ENCODE data around the gene IFNA17. TPM values are rescaled to one million over a fixed set of nuclear protein-coding genes. Genes with fewer than 3 reads are reported as not detected.
"Not testable (repeated sequence)": the region's sequence is repeated elsewhere in the genome, so short reads cannot be mapped to it uniquely, and the experiment has no call there.

The IFNA17 gene
- total and polyA plus RNA-seq, 7 donors, result not detected

DNA sequence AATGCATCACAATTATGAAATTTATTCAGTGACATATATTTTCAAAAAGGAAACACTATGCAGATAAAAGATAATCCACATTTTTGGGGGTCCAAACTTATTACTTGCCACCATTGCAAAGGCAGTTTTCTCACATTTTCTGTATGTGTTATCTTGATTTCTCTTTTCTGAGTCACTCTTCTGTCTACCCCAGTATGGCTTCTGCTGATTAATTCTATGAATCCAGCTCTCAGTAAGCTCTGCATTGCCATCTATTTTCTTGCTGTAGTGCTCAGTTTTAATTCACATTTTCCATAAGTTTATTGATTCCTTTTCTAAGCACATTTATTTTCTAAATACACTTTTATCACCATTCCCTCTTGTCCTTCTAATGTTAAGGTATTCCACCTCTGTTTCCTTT is 22.8 kb downstream of the IFNA17 start:
- intact Hi-C loops (cut with DNase I), result no loop called here
- Histone ChIP-seq H3K4me3 (no peak overlapping the region), H3K27me3 (no peaks in the 10 kb centered on the region), H3K27ac (no peak overlapping the region), H3K36me3 (no peaks in the 10 kb centered on the region), H3K4me1 (no peaks in the 10 kb centered on the region), H3K9me3 (no peaks in the 10 kb centered on the region)
- no peak for TF ChIP-seq POLR2AphosphoS5 (IDR thresholded peaks at IDR 0.05)
- TF ChIP-seq CTCF (IDR thresholded peaks at IDR 0.05), result no peak
- TF ChIP-seq EP300 (IDR thresholded peaks at IDR 0.05), result no peak
- TF ChIP-seq POLR2A (IDR thresholded peaks at IDR 0.05), result no peak
- no peak for DNase-seq

- H3K4me1 ChIP-seq; H3K27ac ChIP-seq; H3K36me3 ChIP-seq; H3K4me3 ChIP-seq; intact Hi-C loops (cut with DNase I); H3K9me3 ChIP-seq; H3K27me3 ChIP-seq; DNase-seq: not testable (repeated sequence)
- whole genome bisulfite sequencing, 2 donors, result 57 to 78% methylated on average over 4 of the region's 4 CpGs
Observed at GRCh38 chr9:21202105-21202504, 25.9 kb downstream of the IFNA17 start, which contains the start of gene IFNA7. Gene IFNA7 (minus strand): TSS chr9:21202205. CDS start chr9:21202165, 40 bp downstream.

DNA sequence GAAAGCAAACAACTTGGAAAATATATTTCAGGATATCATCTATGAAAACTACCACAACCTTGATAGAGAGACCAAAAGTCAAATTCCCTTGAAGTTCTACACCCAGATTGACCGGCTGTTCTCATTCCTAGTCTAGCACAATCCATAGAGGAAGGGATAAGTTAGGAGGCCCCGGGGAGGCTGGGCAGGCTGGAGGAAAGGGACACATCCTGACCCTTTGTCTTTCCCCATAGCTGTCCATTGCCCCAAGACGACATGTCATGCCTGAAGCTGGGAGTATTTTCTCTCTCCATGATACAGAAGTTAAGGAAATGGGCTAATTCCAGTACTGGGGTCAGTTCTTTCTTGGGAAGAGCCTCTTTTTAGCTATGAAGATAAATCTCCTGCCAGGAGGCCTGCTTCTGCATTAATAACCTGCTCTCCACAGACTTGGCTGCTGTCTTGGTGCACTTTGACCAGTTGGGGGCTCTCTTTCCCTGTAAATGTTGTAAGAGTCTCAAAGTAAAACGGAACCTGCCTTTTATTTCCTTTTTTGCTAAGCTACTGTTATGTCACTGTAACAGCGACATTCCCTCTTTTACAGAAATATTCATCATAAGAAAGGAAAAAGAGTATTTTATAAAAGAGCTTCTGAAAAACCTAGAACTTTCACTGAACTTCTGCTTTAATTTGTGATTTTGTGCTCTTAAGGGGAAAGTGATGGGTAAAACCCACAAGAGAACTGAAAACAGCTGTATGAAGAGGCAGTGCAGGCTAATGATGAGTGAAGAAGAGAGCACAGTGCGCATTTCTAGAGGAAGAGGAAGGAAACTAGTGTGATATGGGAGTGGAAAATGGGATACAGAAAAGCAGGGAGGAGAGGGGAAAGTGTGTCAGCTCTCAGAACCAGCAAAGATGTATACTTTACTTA is 32.9 kb downstream of the IFNA17 start:
- DNase-seq; H3K36me3 ChIP-seq; H3K27me3 ChIP-seq; H3K4me1 ChIP-seq; H3K4me3 ChIP-seq; H3K9me3 ChIP-seq; H3K27ac ChIP-seq; intact Hi-C loops (cut with DNase I): not testable (repeated sequence)
- TF ChIP-seq CTCF (IDR thresholded peaks at IDR 0.05), result peak in 3 of 4 experiments; percentile 18 to 46 (median 43)
- 32 to 42% methylated on average over 6 of the region's 6 CpGs for WGBS, 2 donors

DNA sequence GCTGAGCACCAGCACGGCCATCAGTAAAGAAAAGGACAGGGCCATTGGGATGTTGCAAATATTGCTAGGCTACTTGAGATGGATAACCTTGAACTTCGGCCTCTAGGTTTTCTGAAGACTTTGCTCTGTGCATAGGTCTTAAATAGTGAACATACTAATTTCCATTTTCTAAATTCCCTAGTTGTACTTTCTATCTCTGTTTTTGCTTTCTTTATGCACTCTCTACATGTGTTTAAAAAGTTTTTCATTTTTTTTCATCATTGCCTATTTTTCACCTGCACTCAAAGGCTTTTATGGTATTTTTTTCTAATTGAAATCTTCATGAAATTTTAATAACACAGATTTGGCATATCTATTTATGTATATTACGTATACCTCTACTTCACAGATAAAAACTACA is 40.5 kb downstream of the IFNA17 start, which contains the start of gene IFNA4:
TSS of gene IFNA4 (minus strand) at position 101 of the 400 bp plus-strand sequence. CDS start at position 45, 56 bp downstream.
- intact Hi-C loops (cut with DNase I); H3K27ac ChIP-seq; H3K36me3 ChIP-seq; H3K4me1 ChIP-seq; DNase-seq; H3K4me3 ChIP-seq; H3K27me3 ChIP-seq; H3K9me3 ChIP-seq: not testable (repeated sequence)
- WGBS, 2 donors, result 81 to 89% methylated on average over 3 of the region's 3 CpGs

DNA sequence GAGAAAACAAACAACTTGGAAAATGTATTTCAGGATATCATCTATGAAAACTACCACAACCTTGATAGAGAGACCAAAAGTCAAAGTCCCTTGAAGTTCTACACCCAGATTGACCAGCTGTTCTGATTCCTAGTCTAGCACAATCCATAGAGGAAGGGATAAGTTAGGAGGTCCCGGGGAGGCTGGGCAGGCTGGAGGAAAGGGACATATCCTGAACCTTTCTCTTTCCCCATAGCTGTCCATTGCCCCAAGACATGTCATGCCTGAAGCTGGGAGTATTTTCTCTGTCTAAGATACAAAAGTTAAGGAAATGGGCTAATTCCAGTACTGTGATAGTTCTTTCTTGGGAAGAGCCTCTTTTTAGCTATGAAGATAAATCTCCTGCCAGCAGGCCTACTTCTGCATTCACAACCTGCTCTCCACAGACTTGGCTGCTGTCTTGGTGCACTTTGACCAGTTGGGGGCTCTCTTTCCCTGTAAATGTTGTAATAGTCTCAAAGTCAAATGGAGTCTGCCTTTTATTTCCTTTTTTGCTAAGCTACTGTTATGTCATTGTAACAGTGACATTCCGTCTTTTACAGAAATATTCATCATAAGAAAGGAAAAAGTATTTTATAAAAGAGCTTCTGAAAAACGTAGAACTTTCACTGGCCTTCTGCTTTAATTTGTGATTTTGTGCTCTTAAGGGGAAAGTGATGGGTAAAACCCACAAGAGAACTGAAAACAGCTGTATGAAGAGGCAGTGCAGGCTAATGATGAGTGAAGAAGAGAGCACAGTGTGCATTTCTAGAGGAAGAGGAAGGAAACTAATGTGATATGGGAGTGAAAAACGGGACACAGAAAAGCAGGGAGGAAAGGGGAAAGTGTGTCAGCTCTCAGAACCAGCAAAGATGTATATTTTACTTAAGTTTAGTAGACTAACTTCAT is 44.9 kb downstream of the IFNA17 start:
- H3K36me3 ChIP-seq; DNase-seq; H3K27ac ChIP-seq; H3K4me1 ChIP-seq; H3K9me3 ChIP-seq; H3K27me3 ChIP-seq; intact Hi-C loops (cut with DNase I); H3K4me3 ChIP-seq: not testable (repeated sequence)
- peak in 1 of 4 experiments; percentile 11 for TF ChIP-seq CTCF (IDR thresholded peaks at IDR 0.05)
- 43 to 44% methylated on average over 4 of the region's 4 CpGs for WGBS, 2 donors

Other genes starting within 250 kb of the IFNA17 start
- gene HACD4, start 196.6 kb downstream of the IFNA17 start, total RNA-seq, result 10 to 100 TPM in 3 of 4 donors, 1 to 10 TPM in 1; 8.8 to 14.7 (median 12.2) TPM
- 1 to 10 TPM; 1.4 to 2.4 (median 2.3) TPM for gene HACD4, start 196.6 kb downstream of the IFNA17 start, polyA plus RNA-seq
- not detected for gene IFNB1, start 150.3 kb downstream of the IFNA17 start, total RNA-seq
- gene IFNB1, start 150.3 kb downstream of the IFNA17 start, polyA plus RNA-seq, result under 1 TPM in 1 of 3 donors, not detected in 2; 0.20 TPM
- gene IFNW1, start 86.4 kb downstream of the IFNA17 start, total RNA-seq, result not detected
- not detected for gene IFNW1, start 86.4 kb downstream of the IFNA17 start, polyA plus RNA-seq
- gene IFNA21, start 61.6 kb downstream of the IFNA17 start, total RNA-seq, result not detected
- not detected for gene IFNA21, start 61.6 kb downstream of the IFNA17 start, polyA plus RNA-seq
- not detected for gene IFNA4, start 40.6 kb downstream of the IFNA17 start, total RNA-seq
- gene IFNA4, start 40.6 kb downstream of the IFNA17 start, polyA plus RNA-seq, result not detected
- not detected for gene IFNA7, start 26.0 kb downstream of the IFNA17 start, total RNA-seq
- not detected for gene IFNA7, start 26.0 kb downstream of the IFNA17 start, polyA plus RNA-seq
- not detected for gene IFNA10, start 21.1 kb downstream of the IFNA17 start, total RNA-seq
- gene IFNA10, start 21.1 kb downstream of the IFNA17 start, polyA plus RNA-seq, result not detected
- not detected for gene IFNA16, start 10.9 kb downstream of the IFNA17 start, total RNA-seq
- gene IFNA16, start 10.9 kb downstream of the IFNA17 start, polyA plus RNA-seq, result not detected
- not detected for gene IFNA14, start 11.8 kb upstream of the IFNA17 start, total RNA-seq
- gene IFNA14, start 11.8 kb upstream of the IFNA17 start, polyA plus RNA-seq, result not detected
- not detected for gene IFNA5, start 77.1 kb upstream of the IFNA17 start, total RNA-seq
- not detected for gene IFNA5, start 77.1 kb upstream of the IFNA17 start, polyA plus RNA-seq
- gene KLHL9, start 107.2 kb upstream of the IFNA17 start, total RNA-seq, result 10 to 100 TPM; 17.2 to 26.4 (median 22.0) TPM
- gene KLHL9, start 107.2 kb upstream of the IFNA17 start, polyA plus RNA-seq, result 1 to 10 TPM; 8.4 to 9.8 (median 8.8) TPM
- gene IFNA6, start 122.7 kb upstream of the IFNA17 start, total RNA-seq, result not detected
- not detected for gene IFNA6, start 122.7 kb upstream of the IFNA17 start, polyA plus RNA-seq
- gene IFNA13, start 139.8 kb upstream of the IFNA17 start, total RNA-seq, result not detected
- gene IFNA13, start 139.8 kb upstream of the IFNA17 start, polyA plus RNA-seq, result not detected
- gene IFNA2, start 157.2 kb upstream of the IFNA17 start, total RNA-seq, result under 1 TPM in 1 of 4 donors, not detected in 3; 0.33 TPM
- under 1 TPM in 1 of 3 donors, not detected in 2; 0.06 TPM for gene IFNA2, start 157.2 kb upstream of the IFNA17 start, polyA plus RNA-seq
- gene IFNA8, start 180.9 kb upstream of the IFNA17 start, total RNA-seq, result not detected
- not detected for gene IFNA8, start 180.9 kb upstream of the IFNA17 start, polyA plus RNA-seq
- gene IFNA1, start 212.2 kb upstream of the IFNA17 start, total RNA-seq, result not detected
- under 1 TPM in 1 of 3 donors, not detected in 2; 0.09 TPM for gene IFNA1, start 212.2 kb upstream of the IFNA17 start, polyA plus RNA-seq

Data from sigmoid colon (tissue), 7 donors.